H1 (cell line): Measurements from ENCODE around the gene UBE2G2.

Experiments
- CTCF ChIP-seq, 3 experiments: IDR thresholded peaks; 1 replicate in 2 of 3; 2 replicates in 1 of 3; pipeline versions ENCODE4 v1.5.1 to v1.6.1; 2011; ENCODE audit warnings: low read length in 3 of 3, mild to moderate bottlenecking in 3 of 3, inconsistent platforms in 2 of 3, low read depth in 1 of 3, moderate library complexity in 1 of 3; ENCODE audit not compliant: insufficient read depth in 1 of 3; ENCODE audit errors: control extremely low read depth in 1 of 3
- EP300 ChIP-seq, 2 experiments: IDR thresholded peaks; 1 replicate in 1 of 2; 2 replicates in 1 of 2; pipeline ENCODE4 v1.6.1; 2011 to 2012; ENCODE audit warnings: low read depth in 2 of 2, low read length in 2 of 2, mild to moderate bottlenecking in 2 of 2, borderline replicate concordance in 1 of 2, inconsistent platforms in 1 of 2, moderate library complexity in 1 of 2
- JUND ChIP-seq: IDR thresholded peaks from 2 replicates; pipeline ENCODE4 v1.6.1; 2011; ENCODE audit warnings: mild to moderate bottlenecking, improper control_type of control experiment, low read length
- TF ChIP-seq, protein P1 (sequence below): IDR thresholded peaks from 2 replicates; pipeline ENCODE4 v1.6.1; 2011; ENCODE audit warnings: low read length, improper control_type of control experiment

GRCh38 chr21:44847261-44848056 lies 45.8 kb upstream of the UBE2G2 start:
- TF ChIP-seq CTCF (IDR thresholded peaks at IDR 0.05; ENCODE audit: control extremely low read depth in 1 of 3, insufficient read depth in 1 of 3, low read depth in 1 of 3, low read length in 3 of 3) (no peak), EP300 (IDR thresholded peaks at IDR 0.05; ENCODE audit: borderline replicate concordance in 1 of 2, low read depth in 2 of 2, low read length in 2 of 2) (no peak), JUND (no peak)
- TF ChIP-seq, protein P1, sequence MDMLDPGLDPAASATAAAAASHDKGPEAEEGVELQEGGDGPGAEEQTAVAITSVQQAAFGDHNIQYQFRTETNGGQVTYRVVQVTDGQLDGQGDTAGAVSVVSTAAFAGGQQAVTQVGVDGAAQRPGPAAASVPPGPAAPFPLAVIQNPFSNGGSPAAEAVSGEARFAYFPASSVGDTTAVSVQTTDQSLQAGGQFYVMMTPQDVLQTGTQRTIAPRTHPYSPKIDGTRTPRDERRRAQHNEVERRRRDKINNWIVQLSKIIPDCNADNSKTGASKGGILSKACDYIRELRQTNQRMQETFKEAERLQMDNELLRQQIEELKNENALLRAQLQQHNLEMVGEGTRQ, result no peak
